GM23248 (cell line): ENCODE results near the gene TMEM53. TPM values are rescaled to one million over a fixed set of nuclear protein-coding genes. Genes with fewer than 3 reads are reported as not detected.

Experiments used
- DNase-seq: peaks from one replicate; pipeline ENCODE4 v3.0.0-alpha.2; 2015
- H2AFZ ChIP-seq: fragments of 200-600 bp; sonication (generic); 2 replicates; pipeline ENCODE4 v1.6.1; 2016; ENCODE audit warnings: antibody characterized with exemption
- H3F3A ChIP-seq: fragments of 200-600 bp; sonication (generic); 2 replicates; pipeline ENCODE4 v1.6.1; 2016; ENCODE audit warnings: mild to moderate bottlenecking, antibody characterized with exemption, mixed run types; ENCODE audit not compliant: insufficient read depth
- H3K27ac ChIP-seq: fragments of 200-600 bp; sonication (generic); 2 replicates; pipeline ENCODE4 v1.5.1; 2016; ENCODE audit warnings: mild to moderate bottlenecking
- H3K27me3 ChIP-seq: fragments of 200-600 bp; sonication (generic); replicated peaks from 2 replicates; pipeline ENCODE4 v1.6.1; 2016; ENCODE audit warnings: mild to moderate bottlenecking; ENCODE audit not compliant: insufficient read depth
- H3K36me3 ChIP-seq: fragments of 200-600 bp; sonication (generic); 2 replicates; pipeline ENCODE4 v1.6.1; 2016; ENCODE audit warnings: low read depth, mild to moderate bottlenecking
- H3K4me1 ChIP-seq: fragments of 200-600 bp; sonication (generic); 2 replicates; pipeline ENCODE4 v1.6.1; 2016; ENCODE audit warnings: mild to moderate bottlenecking; ENCODE audit not compliant: insufficient read depth
- H3K4me2 ChIP-seq: fragments of 200-600 bp; sonication (generic); one replicate; pipeline ENCODE4 v1.6.1; 2016; ENCODE audit warnings: mild to moderate bottlenecking; ENCODE audit not compliant: unreplicated experiment
- H3K4me3 ChIP-seq: fragments of 200-600 bp; sonication (generic); 2 replicates; pipeline ENCODE4 v1.5.1; 2016; ENCODE audit warnings: mild to moderate bottlenecking
- H3K79me2 ChIP-seq: fragments of 200-600 bp; sonication (generic); 2 replicates; pipeline ENCODE4 v1.6.1; 2016; ENCODE audit warnings: mild to moderate bottlenecking; ENCODE audit not compliant: insufficient read depth
- H3K9ac ChIP-seq: fragments of 200-600 bp; sonication (generic); 2 replicates; pipeline ENCODE4 v1.6.1; 2016; ENCODE audit warnings: mild to moderate bottlenecking
- H3K9me2 ChIP-seq: fragments of 200-600 bp; sonication (generic); 2 replicates; pipeline ENCODE4 v1.6.1; 2016; ENCODE audit warnings: mixed run types, mild to moderate bottlenecking, moderate library complexity; ENCODE audit not compliant: insufficient read depth
- H3K9me3 ChIP-seq: fragments of 200-600 bp; sonication (generic); one replicate; pipeline ENCODE4 v1.6.1; 2017; ENCODE audit warnings: low read depth
- H4K20me1 ChIP-seq: fragments of 200-600 bp; sonication (generic); 2 replicates; pipeline ENCODE4 v1.6.0; 2016; ENCODE audit not compliant: insufficient read depth
- EZH2 ChIP-seq: fragments of 200-600 bp; sonication (generic); IDR thresholded peaks from 2 replicates; pipeline ENCODE4 v1.6.1; 2018; ENCODE audit warnings: antibody characterized with exemption, mild to moderate bottlenecking; ENCODE audit not compliant: insufficient read depth, poor library complexity, severe bottlenecking
- EZH2phosphoT487 ChIP-seq: fragments of 200-600 bp; sonication (generic); IDR thresholded peaks from 2 replicates; pipeline ENCODE4 v1.6.1; 2018; ENCODE audit warnings: antibody characterized with exemption, moderate library complexity, mild to moderate bottlenecking, low read depth; ENCODE audit not compliant: insufficient read depth
- WGBS, 2 experiments: methylation state at CpG; one replicate each; pipeline ENCODE4 v1.1.6; 2015 to 2017; ENCODE audit warnings: low lambda C conversion rate in 2 of 2, low coverage in 1 of 2; ENCODE audit errors: missing lambda C conversion rate in 2 of 2; 5-methylcytosine and 5-hydroxymethylcytosine counted together
- in situ Hi-C: fragments of 300-500 bp; cut with MboI; formaldehyde crosslinking; loops from 2 replicates; pipeline ENCODE4 v1.15.0; 2020
- polyA plus RNA-seq: library from polyadenylated mRNA; unstranded; fragments of >200 nt; fragmentation: Nextera tagmentation; extraction: Ambion mirVana; gene quantifications from 2 replicates; pipeline ENCODE4 v1.2.1, GENCODE V29; 2016
- total RNA-seq: library from RNA; depleted of rRNA; stranded (reverse); fragments of >200 nt; shearing (Covaris generic); gene quantifications from 2 replicates; pipeline ENCODE4 v1.2.3, GENCODE V29; 2014

Gene TMEM53
- total and polyA plus RNA-seq, 2 experiments from 2014 or later = 4.4 to 10.1 TPM

GRCh38 chr1:44624268-44624901 is 49.9 kb downstream of the TMEM53 start:
- WGBS, 2 experiments = 97% methylated on average over 12 of the region's 12 CpGs

GRCh38 chr1:44621841-44622286 is 52.4 kb downstream of the TMEM53 start:
- Histone ChIP-seq H3K36me3 (no peaks in the 10 kb centered on the region), H3K9me3 (no peaks in the 10 kb centered on the region), H4K20me1 (no peaks in the 10 kb centered on the region), H3K4me1 (peaks cover 53% of the 10 kb centered on the region), H3K4me2 (peak overlapping the region; percentile 7), H3K9me2 (no peaks in the 10 kb centered on the region), H3F3A (peaks cover 27% of the 10 kb centered on the region), H3K4me3 (no peak overlapping the region), H3K27me3 (no peaks in the 10 kb centered on the region), H3K27ac (no peak overlapping the region), H2AFZ (no peak overlapping the region), H3K79me2 (no peaks in the 10 kb centered on the region), H3K9ac (no peak overlapping the region)
- peak; percentile 62 for DNase-seq
- in situ Hi-C loops = no loop called here
- TF ChIP-seq EZH2phosphoT487 = no peak
- no peak for TF ChIP-seq EZH2
- WGBS, 2 experiments = 58 to 60% methylated on average over 14 to 15 of the region's 15 CpGs

More at GRCh38 chr1:44624268-44624901, 49.9 kb downstream of the TMEM53 start:
- Histone ChIP-seq H3K27ac (no peak overlapping the region), H3F3A (peaks cover 29% of the 10 kb centered on the region), H3K27me3 (no peaks in the 10 kb centered on the region), H3K36me3 (no peaks in the 10 kb centered on the region), H2AFZ (no peak overlapping the region), H3K4me3 (no peak overlapping the region), H4K20me1 (no peaks in the 10 kb centered on the region), H3K9me3 (no peaks in the 10 kb centered on the region), H3K79me2 (no peaks in the 10 kb centered on the region), H3K9ac (no peak overlapping the region), H3K4me2 (no peak overlapping the region), H3K9me2 (no peaks in the 10 kb centered on the region), H3K4me1 (peaks cover 46% of the 10 kb centered on the region)
- TF ChIP-seq EZH2 (no peak), EZH2phosphoT487 (no peak)
- in situ Hi-C loops = no loop called here
- DNase-seq = no peak

GRCh38 chr1:44620072-44620471 is 54.2 kb downstream of the TMEM53 start:
- H2AFZ ChIP-seq = no peak overlapping the region
- 0 out of 2 replicates have a peak overlapping the region, but pooled peaks have one; percentile 28 for H3K27ac ChIP-seq
- H3K4me2 ChIP-seq = no peak overlapping the region
- no peaks in the 10 kb centered on the region for H3K9me2 ChIP-seq
- H3K79me2 ChIP-seq = no peaks in the 10 kb centered on the region
- H3K36me3 ChIP-seq = no peaks in the 10 kb centered on the region
- H3F3A ChIP-seq = peaks cover 27% of the 10 kb centered on the region
- no peak overlapping the region for H3K9ac ChIP-seq
- peaks cover 53% of the 10 kb centered on the region for H3K4me1 ChIP-seq
- no peak for TF ChIP-seq EZH2phosphoT487
- TF ChIP-seq EZH2 = no peak
- no peaks in the 10 kb centered on the region for H3K9me3 ChIP-seq
- no peak for DNase-seq
- H4K20me1 ChIP-seq = no peaks in the 10 kb centered on the region
- in situ Hi-C loops = no loop called here
- WGBS, 2 experiments = 69 to 71% methylated on average over 3 of the region's 3 CpGs
- no peaks in the 10 kb centered on the region for H3K27me3 ChIP-seq
- H3K4me3 ChIP-seq = no peak overlapping the region

GRCh38 chr1:44619261-44619900 is 54.9 kb downstream of the TMEM53 start:
- H3K79me2 ChIP-seq = no peaks in the 10 kb centered on the region
- H3K4me1 ChIP-seq = peaks cover 53% of the 10 kb centered on the region
- peak overlapping the region; percentile 57 for H3K27ac ChIP-seq
- H3K9ac ChIP-seq = no peak overlapping the region
- H3K36me3 ChIP-seq = no peaks in the 10 kb centered on the region
- TF ChIP-seq EZH2 = no peak
- 0 out of 2 replicates have a peak, but pooled peaks have one; percentile 69 for TF ChIP-seq EZH2phosphoT487
- H3K27me3 ChIP-seq = no peaks in the 10 kb centered on the region
- 0 out of 2 replicates have a peak overlapping the region, but pooled peaks have one; percentile 6 for H3K4me3 ChIP-seq
- peak overlapping the region; percentile 85 for H3K4me2 ChIP-seq
- WGBS, 2 experiments = 2 to 4% methylated on average over 12 of the region's 12 CpGs
- H3F3A ChIP-seq = peaks cover 27% of the 10 kb centered on the region
- in situ Hi-C loops = no loop called here
- 0 out of 2 replicates have a peak overlapping the region, but pooled peaks have one; percentile 14 for H2AFZ ChIP-seq
- peak; percentile 91 for DNase-seq
- no peaks in the 10 kb centered on the region for H4K20me1 ChIP-seq
- H3K9me3 ChIP-seq = no peaks in the 10 kb centered on the region
- no peaks in the 10 kb centered on the region for H3K9me2 ChIP-seq
